Astrocyte of the cerebellum (primary cell): ENCODE data around the gene MYRF.

Experiments used
- DNase-seq: peaks from one replicate; pipeline ENCODE4 v3.0.0-alpha.2; 2011; ENCODE audit warnings: low read depth
- H3K4me3 ChIP-seq: 2 replicates; pipeline ENCODE4 v1.5.1; 2011; ENCODE audit warnings: mild to moderate bottlenecking, low read depth, low read length, moderate library complexity
- CTCF ChIP-seq: IDR thresholded peaks from 2 replicates; pipeline ENCODE4 v1.5.1; 2012; ENCODE audit warnings: low read length, low read depth, moderate library complexity, mild to moderate bottlenecking; ENCODE audit errors: missing control alignments
- in situ Hi-C: cut with HindIII; loops from 2 replicates; pipeline ENCODE4 v1.10.0; 2017; ENCODE audit warnings: low sequenced_read_pairs

MYRF gene

GRCh38 chr11:61709572-61709971 is 42.9 kb upstream of the MYRF start:
- no peak for TF ChIP-seq CTCF
- H3K4me3 ChIP-seq, result no peak overlapping the region
- DNase-seq, result no peak
- in situ Hi-C loops, result no loop called here

GRCh38 chr11:61710019-61710418 is 42.4 kb upstream of the MYRF start:
- no peak for TF ChIP-seq CTCF
- DNase-seq, result no peak
- in situ Hi-C loops, result no loop called here
- no peak overlapping the region for H3K4me3 ChIP-seq

GRCh38 chr11:61711037-61711436 is 41.4 kb upstream of the MYRF start:
- no peak for TF ChIP-seq CTCF
- no peak overlapping the region for H3K4me3 ChIP-seq
- in situ Hi-C loops, result no loop called here
- no peak for DNase-seq

DNA sequence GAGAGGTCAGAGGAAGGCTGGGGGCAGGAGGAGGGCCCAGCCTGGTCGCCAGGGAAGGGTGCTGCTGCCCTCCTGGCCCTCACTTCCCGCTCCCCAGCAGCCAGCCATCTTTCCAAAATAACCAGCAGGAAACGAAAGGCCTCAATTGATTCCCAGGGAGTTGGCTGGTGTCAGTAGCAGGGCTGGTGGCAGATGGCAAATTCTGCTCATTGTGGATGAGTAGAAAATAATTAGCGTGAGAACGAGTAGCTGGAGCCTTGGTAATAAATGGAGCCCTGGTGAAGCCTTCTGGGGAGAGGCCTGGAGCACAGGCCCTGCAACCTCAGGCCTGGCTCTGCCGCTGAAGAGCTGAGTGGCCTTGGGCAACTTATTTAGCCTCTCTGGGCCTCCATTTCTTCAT is 40.9 kb upstream of the MYRF start:
- H3K4me3 ChIP-seq, result no peak overlapping the region
- TF ChIP-seq CTCF, result no peak
- in situ Hi-C loops, result no loop called here
- no peak for DNase-seq

GRCh38 chr11:61712314-61712713 is 40.1 kb upstream of the MYRF start:
- no peak overlapping the region for H3K4me3 ChIP-seq
- in situ Hi-C loops, result no loop called here
- no peak for DNase-seq
- no peak for TF ChIP-seq CTCF

DNA sequence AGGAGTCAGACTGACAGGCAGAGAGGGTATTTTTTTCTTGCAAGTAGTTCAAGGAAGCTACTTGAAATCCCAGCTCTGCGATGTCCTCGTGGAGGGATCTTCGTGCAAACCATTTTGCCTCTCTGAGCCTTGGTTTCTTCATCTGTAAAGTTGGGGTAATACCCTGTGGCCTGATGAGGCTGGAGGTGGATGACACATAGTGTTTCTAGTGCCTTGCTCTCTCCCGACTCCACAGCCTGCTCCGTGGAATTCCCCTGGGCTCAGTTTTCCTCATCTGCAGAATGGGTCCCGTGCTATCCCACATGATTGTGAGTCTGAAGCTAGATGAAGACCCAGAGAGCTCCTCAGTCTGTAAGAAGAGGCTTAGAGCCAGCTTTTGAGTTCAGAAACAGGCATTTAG is 39.6 kb upstream of the MYRF start:
- in situ Hi-C loops, result no loop called here
- DNase-seq, result no peak
- no peak for TF ChIP-seq CTCF
- no peak overlapping the region for H3K4me3 ChIP-seq

- in situ Hi-C loops, result no loop called here
- no peak for TF ChIP-seq CTCF
- DNase-seq, result no peak
- no peak overlapping the region for H3K4me3 ChIP-seq
These were observed 39.0 kb upstream of the MYRF start for GRCh38 chr11:61713464-61713863.
